Mucosa of descending colon (tissue), 3 donors: Measurements from ENCODE around the gene ADGRB2. TPM values are rescaled to one million over a fixed set of nuclear protein-coding genes. Genes with fewer than 3 reads are reported as not detected.

Experiments used
- ATAC-seq: fragments of 200-7000 bp; cut with Tn5 transposase; one replicate; pipeline ENCODE4 v1.9.1; 2020; ENCODE audit warnings: mild to moderate bottlenecking, moderate library complexity
- DNase-seq, 3 donors: peaks; one replicate each; pipeline ENCODE4 v3.0.0-alpha.2; 2020
- H3K36me3 ChIP-seq: fragments of 200-600 bp; one replicate; pipeline ENCODE4 v1.8.0; 2021; ENCODE audit warnings: low read depth, mild to moderate bottlenecking
- H3K4me1 ChIP-seq: fragments of 200-600 bp; one replicate; pipeline ENCODE4 v1.8.0; 2021; ENCODE audit warnings: low read depth, mild to moderate bottlenecking
- H3K4me3 ChIP-seq: fragments of 200-600 bp; one replicate; pipeline ENCODE4 v1.8.0; 2021; ENCODE audit warnings: mild to moderate bottlenecking
- H3K9me3 ChIP-seq: fragments of 200-600 bp; one replicate; pipeline ENCODE4 v1.8.0; 2021; ENCODE audit warnings: mild to moderate bottlenecking
- CTCF ChIP-seq: fragments of 200-600 bp; IDR thresholded peaks from one replicate; pipeline ENCODE4 v1.8.0; 2022; ENCODE audit warnings: antibody characterized with exemption, mild to moderate bottlenecking
- intact Hi-C, 2 donors: fragments of 100-400 bp; cut with DNase I in 1 of 2; cut with micrococcal nuclease in 1 of 2; formaldehyde crosslinking; loops; one replicate each; pipeline versions ENCODE4 v1.11.0 to v1.11.1; 2022; cut with DNase I, micrococcal nuclease
- long read RNA-seq, 2 donors: library from polyadenylated mRNA; unstranded; transcript quantifications; one replicate each; pipeline ENCODE4 v2.0.0, GENCODE V29; 2019 to 2021
- total RNA-seq, 3 donors: library from RNA; stranded (reverse); fragmentation: NEBNext Ultra II Directional in 2 of 3; extraction: Animal tissue kit (Norgen Biotek cat#: 25700) in 2 of 3; gene quantifications; one replicate each; pipeline versions ENCODE4 v1.2.1 to v1.2.4, GENCODE V29; 2021 to 2023
- donor health status: DM: no; HTN: no; CAD: no; lungs with moderate emphysema.
- donor health status: DM: no; HTN: no; CAD: no.
- donor health status: DM: no; HTN: yes; CAD: no.

Gene ADGRB2, protein sequence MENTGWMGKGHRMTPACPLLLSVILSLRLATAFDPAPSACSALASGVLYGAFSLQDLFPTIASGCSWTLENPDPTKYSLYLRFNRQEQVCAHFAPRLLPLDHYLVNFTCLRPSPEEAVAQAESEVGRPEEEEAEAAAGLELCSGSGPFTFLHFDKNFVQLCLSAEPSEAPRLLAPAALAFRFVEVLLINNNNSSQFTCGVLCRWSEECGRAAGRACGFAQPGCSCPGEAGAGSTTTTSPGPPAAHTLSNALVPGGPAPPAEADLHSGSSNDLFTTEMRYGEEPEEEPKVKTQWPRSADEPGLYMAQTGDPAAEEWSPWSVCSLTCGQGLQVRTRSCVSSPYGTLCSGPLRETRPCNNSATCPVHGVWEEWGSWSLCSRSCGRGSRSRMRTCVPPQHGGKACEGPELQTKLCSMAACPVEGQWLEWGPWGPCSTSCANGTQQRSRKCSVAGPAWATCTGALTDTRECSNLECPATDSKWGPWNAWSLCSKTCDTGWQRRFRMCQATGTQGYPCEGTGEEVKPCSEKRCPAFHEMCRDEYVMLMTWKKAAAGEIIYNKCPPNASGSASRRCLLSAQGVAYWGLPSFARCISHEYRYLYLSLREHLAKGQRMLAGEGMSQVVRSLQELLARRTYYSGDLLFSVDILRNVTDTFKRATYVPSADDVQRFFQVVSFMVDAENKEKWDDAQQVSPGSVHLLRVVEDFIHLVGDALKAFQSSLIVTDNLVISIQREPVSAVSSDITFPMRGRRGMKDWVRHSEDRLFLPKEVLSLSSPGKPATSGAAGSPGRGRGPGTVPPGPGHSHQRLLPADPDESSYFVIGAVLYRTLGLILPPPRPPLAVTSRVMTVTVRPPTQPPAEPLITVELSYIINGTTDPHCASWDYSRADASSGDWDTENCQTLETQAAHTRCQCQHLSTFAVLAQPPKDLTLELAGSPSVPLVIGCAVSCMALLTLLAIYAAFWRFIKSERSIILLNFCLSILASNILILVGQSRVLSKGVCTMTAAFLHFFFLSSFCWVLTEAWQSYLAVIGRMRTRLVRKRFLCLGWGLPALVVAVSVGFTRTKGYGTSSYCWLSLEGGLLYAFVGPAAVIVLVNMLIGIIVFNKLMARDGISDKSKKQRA (N-terminal part only)
- 1 to 10 TPM in 1 of 3 donors, under 1 TPM in 2; 0.55 to 3.8 (median 0.65) TPM for total RNA-seq
- long read RNA-seq, donor 1, partial matches to known transcripts, result 2 of 5 reads
- long read RNA-seq, donor 1, other reads (novel, unspliced or antisense), result 3 of 5 reads
- long read RNA-seq, donor 2, result 0 reads

- intact Hi-C loops, result no loop called here
- Histone ChIP-seq H3K4me3 (no peak within 1 kb of the TSS), H3K9me3 (no peaks in the 10 kb centered on the region), H3K4me1 (peaks cover 14% of the 10 kb centered on the region), H3K36me3 (no peaks in the 10 kb centered on the region)
- no peak for TF ChIP-seq CTCF
- DNase-seq (no peak), ATAC-seq (no peak)
Measured at GRCh38 chr1:31764312-31765040, at the start of gene ADGRB2. TSS of gene ADGRB2 (minus strand) at chr1:31764340. CDS start at chr1:31757221, 7,119 bp downstream.

- no peaks in the 10 kb centered on the region for H3K9me3 ChIP-seq
- no peak for TF ChIP-seq CTCF
- no peaks in the 10 kb centered on the region for H3K4me1 ChIP-seq
- no peaks in the 10 kb centered on the region for H3K36me3 ChIP-seq
- no peak for ATAC-seq
- no peak for DNase-seq
- intact Hi-C loops, result no loop called here
- H3K4me3 ChIP-seq, result no peak overlapping the region
Measured at GRCh38 chr1:31812158-31812829, 48.2 kb upstream of the ADGRB2 start.

- H3K36me3 ChIP-seq, result no peaks in the 10 kb centered on the region
- no peaks in the 10 kb centered on the region for H3K4me1 ChIP-seq
- intact Hi-C loops, result no loop called here
- DNase-seq (no peak), ATAC-seq (no peak)
- no peak overlapping the region for H3K4me3 ChIP-seq
- no peak for TF ChIP-seq CTCF
- H3K9me3 ChIP-seq, result no peaks in the 10 kb centered on the region
Measured at GRCh38 chr1:31811605-31812004, 47.5 kb upstream of the ADGRB2 start.

GRCh38 chr1:31809698-31810097 lies 45.6 kb upstream of the ADGRB2 start:
- H3K4me1 ChIP-seq, result no peaks in the 10 kb centered on the region
- TF ChIP-seq CTCF, result no peak

More at GRCh38 chr1:31809698-31810097, 45.6 kb upstream of the ADGRB2 start:
- ATAC-seq (no peak), DNase-seq (no peak)
- no peaks in the 10 kb centered on the region for H3K36me3 ChIP-seq
- H3K9me3 ChIP-seq, result no peaks in the 10 kb centered on the region
- H3K4me3 ChIP-seq, result no peak overlapping the region
- intact Hi-C loops, result no loop called here
